ENCODE data around the gene IL17B. TPM values are rescaled to one million over a fixed set of nuclear protein-coding genes. Genes with fewer than 3 reads are reported as not detected.

IL17B gene
- total RNA-seq, 1 donor from 2014 or later, result not detected

DNA sequence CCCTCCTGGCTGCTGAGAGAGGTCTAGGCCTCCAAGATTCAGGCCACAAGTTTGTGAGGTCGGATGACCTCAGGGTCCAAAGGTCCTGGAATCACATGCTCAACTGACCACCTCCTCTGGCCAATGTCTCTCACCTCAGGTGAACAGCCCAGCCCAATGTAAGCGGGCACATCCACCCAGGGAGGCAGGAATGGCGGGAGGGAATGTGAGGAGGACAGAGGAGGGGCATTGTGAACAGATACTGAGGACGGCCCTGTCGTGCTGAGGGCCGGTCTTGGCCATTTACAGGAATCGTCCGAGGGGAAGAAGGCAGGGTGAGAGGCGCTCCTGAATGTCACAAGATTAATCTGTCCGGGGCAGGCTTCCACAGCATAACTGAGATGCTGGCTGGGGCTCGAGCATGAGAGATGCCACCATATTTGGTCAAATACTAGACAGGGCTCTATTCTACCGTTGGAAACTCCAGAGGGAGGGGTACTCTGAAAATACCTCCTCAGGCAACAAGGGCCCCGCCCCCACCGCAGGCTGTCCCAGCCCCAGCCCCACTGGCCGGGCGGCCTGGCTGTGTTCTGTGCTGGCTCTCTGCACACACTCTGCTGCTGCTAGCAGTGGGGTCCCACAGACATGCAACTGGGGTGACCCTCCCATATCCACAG, 1.5 kb upstream of the IL17B start:
- no peak for DNase-seq (ENCODE audit: low spot score)

DNA sequence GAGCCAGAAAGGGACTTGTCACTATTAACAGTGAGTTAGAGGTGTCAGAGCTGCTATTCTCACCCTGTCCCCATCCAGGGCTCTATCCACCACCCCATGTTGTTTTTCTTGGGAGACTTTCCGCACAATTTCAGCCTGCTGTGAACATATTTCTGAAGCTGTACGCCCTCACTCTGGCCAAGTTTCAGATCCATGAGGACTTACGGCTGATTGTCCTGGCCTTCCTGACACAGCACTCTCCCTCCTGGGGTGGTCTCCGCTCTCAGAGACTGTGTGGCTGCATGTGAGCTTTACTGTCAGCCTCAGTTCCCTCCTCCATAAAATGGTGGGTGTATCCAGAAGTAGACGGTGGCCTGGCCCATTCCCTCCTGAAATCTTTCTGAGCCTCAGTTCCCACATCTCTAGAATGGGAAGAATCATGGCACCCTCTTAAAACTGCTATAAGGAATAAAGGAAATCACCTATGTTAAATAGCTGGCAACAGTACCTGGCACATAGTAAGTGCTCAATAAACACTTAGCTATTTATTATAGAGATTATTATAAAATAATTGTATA, 804 bp upstream of the IL17B start:
- no peak for DNase-seq (ENCODE audit: low spot score)

DNA sequence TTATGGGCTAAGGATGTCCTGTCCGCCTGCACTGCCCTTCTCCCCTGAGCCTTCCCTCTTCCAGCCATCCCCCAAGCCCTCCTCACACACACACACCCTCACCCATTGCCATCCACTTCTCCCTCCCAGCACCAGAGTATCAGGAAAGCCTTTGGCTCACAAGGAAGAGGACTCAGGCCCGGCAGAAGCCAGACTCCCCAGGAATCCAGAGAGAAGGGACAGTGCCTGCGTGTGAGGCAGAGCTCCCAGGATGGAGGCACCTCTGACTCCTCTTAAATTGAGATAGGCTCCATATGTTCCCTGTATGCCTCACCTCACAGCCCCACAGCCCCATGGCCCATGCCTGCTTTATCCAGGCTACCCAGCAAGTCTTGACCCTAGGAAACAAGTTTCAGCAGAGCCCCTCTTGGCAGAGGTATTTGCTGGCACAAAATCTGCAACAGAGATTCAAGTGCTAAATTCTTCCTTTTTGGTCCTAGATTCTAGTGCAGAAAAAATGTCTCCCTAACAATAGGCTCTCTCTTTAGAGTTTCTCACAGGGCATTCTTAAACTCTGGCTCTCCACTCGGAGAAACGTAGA, 761 bp downstream of the IL17B start:
- DNase-seq (ENCODE audit: low spot score), result peak; percentile 65

DNA sequence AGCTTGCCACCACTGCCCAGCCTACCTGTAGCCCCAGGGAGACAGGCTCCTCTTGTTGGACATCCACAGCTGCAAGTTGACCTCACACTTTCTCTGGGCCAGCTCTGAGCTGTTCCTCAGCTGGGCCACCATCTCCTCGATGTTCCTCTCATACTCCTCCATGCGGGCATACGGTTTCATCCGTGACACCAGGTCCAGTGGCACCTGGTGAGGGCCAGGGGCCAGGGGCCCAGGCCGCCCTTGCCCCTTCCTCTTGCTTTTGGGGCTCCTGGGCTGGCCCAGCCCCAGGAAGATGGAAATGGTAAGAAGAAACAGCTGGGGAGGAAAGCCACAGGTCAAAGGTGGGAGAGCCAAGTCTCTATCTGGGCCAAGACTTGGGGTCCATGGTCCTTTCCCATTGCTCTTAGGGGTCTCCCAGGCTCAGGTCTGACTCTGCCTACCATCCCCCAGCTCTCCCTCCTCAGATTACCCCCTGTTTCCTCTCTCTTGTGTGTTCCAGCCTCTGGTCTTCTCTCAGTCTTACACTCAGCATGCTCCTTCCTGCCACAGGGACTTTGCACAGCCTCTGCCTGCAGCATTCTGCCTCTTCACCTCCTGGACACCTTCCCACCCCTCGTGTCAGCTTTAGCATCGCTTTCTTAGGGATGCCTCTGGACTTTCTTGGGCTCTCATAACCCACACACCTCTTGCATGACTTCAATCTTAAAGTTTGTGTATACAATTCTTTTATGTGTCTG, 2.2 kb downstream of the IL17B start:
- DNase-seq (ENCODE audit: low spot score), result no peak

DNA sequence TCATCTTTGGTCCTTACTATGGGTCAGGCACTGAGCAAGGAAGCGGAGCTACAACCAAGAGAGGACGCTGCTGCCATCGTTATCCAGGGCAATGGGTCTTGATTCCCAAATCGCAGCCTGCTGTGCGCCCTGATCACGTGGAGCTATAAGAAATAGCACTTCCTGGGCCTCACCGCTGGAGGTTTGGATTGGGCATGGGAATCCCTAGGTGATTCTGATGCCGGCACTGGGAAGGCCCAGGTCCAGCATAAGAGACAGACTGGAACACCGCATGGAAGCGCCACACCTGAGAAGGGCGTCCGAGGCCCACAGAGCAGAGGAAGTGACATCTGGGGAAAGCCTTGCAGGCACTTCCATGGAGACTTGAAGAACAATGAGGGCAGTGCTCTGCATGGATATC, 3.0 kb downstream of the IL17B start:
- no peak for DNase-seq (ENCODE audit: low spot score)

DNA sequence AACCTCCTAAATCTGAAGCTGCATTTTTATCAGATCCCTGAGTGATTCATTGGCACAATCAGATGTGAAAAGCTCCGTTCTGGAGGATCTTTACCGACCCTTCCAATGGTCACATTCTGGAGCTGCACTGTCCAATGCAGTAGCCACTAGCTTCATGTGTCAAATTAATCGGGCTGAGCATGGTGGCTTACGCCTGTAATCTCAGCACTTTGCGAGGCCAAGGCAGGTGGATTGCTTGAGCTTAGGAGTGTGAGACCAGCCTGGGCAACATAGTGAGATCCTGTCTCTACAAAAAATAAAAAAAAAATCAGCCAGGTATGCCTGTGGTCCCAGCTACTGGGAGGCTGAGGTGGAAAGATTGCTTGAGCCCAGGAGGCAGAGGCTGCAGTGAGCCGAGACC, 3.7 kb downstream of the IL17B start:
- no peak for DNase-seq (ENCODE audit: low spot score)

DNA sequence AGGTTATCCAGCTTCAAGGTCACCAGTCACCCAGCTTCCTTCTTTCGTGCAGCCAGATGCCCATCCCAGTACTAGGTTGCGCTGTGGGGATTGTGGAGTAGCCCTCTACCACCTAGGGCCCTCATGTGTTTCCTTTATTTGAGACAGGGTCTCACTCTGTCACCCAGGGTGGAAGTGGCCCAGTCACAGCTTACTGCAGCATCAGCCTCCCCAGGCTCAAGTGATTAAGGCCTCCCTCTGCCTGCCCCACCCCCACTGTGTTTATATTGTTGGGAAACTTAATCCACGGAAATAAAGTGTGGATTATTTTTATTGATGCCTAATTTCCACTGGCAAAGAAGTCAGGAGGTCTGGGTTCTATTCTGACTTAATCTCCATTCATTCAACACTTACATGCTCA, 4.3 kb downstream of the IL17B start:
- no peak for DNase-seq (ENCODE audit: low spot score)

DNA sequence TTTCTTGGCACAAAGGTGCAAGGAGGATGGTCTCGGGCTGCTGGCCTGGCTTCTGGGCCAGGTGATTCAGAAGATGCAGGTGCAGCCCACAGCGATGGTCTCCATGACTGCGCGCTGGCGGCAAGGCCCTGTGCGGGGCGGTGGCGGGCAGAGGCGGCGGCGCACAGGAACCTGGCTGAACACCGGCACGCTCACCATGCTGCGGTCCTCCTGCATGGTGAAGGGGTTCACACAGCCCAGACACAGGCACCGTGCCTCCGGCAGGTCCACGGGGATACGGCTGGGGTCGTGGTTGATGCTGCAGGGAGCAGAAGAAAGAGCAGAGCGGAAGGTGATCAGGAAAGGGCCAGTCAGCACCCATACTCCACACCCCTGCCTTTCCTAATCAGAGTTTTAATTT, 4.8 kb downstream of the IL17B start:
- no peak for DNase-seq (ENCODE audit: low spot score)

DNA sequence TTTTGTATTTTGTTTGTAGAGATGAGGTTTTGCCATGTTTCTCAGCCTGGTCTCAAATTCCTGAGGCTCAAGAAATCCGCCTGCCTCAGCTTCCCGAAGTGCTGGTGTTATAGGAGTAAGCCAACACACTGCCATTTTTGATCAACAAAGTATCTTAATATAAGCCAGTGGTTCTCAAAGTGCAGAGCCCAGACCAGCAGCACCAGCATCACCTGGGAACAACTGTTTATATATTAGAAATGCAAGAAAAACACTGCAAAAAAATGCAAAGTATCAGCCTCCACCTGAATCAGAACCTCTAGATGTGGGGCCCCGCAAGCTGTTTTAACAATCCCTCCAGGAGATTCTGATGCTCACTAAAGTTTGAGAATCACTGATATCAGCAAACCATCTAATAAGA, 6.2 kb downstream of the IL17B start:
- DNase-seq (ENCODE audit: low spot score), result no peak

DNA sequence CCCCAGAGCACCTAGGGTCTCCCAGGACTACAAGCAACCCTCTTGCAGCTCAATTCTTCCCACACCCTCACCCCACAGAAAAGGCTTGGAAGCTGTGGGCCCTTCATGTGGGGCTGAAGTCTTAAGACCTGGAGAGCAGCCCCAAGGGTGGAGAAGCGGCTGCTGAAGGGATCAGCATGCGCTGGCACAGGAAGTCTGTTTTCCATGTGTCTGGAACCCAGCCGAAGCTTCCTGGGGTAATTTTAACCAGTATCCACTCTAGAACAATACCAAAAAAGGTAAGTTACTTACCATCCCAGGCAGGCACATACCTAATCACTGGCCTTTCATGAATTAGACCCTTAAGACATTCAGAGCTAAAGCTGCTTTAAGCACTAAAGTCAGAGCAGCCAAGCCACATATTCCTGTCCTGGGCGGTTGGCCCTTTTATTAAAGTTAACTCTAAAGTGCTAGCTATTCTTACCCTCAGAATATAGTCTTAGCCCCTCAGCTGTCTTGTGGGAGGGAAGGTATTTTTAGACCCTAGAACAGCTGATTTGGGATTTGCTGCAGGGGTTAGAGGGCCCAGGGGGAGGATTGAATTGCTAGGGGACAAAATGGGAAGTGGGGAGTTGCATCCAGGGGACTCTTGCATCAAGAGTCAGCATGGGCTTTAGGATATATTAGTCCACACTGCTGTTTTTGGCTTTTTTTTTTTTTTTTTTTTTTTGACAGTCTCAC, 6.9 kb downstream of the IL17B start:
- no peak for DNase-seq (ENCODE audit: low spot score)

DNA sequence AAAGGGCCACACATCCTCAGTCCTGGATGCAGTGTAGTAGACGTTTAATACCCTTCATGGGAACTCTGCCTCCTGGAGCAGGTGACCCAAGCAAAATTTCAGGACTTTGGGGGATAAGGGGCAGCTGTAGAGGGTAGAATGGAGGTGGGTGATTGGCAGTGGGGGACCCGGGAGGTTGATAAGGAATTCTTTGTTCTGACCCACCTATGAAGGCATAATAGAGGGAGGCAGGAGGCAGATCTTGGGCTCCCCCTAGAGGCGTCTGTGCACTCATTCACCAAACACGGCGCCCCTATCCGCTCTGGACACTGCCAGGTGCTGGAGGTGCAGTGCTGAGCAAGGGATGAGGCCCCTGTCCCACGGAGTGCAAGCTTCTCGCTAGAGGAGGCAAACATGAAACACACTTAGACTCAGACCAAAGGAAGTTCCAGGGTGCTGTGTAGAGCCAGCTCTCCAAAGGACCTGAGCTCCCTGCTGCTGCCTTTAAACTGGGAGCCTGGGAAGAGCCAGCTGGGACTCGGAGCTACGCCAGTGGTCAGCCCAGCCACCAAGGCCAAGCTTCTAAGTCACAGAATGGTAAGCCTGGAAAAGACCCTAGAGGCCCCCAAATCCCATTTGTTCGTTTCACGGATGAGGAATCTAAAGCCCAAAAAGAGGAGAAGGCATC, 7.7 kb downstream of the IL17B start:
- DNase-seq (ENCODE audit: low spot score), result no peak

DNA sequence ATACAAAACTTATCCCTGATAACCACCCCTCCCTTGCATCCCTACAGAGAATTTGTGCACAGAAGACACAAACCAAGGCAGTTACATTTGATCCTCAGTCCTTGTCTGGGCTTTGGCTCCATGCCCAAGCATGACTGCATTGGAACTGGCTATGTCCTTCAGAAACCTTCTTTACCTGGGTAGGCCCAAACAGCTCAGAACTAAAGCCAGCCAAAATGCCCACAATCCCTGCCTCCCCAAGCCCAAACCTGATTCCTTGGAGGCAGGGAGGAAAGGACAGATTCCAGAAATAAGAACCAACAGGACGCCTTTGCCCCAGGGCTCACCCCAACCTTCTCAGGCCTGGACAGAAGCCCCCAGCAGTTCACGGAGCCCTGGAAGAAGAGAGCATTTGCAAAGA, 8.2 kb downstream of the IL17B start:
- no peak for DNase-seq (ENCODE audit: low spot score)

DNA sequence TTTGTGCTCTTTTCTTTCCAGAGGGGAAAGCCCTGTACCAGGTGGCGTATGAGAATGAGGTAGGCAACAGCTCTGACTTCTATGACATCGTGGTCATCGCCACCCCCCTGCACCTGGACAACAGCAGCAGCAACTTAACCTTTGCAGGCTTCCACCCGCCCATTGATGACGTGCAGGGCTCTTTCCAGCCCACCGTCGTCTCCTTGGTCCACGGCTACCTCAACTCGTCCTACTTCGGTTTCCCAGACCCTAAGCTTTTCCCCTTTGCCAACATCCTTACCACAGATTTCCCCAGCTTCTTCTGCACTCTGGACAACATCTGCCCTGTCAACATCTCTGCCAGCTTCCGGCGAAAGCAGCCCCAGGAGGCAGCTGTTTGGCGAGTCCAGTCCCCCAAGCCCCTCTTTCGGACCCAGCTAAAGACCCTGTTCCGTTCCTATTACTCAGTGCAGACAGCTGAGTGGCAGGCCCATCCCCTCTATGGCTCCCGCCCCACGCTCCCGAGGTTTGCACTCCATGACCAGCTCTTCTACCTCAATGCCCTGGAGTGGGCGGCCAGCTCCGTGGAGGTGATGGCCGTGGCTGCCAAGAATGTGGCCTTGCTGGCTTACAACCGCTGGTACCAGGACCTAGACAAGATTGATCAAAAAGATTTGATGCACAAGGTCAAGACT, 11.0 kb downstream of the IL17B start:
- no peak for DNase-seq (ENCODE audit: low spot score)

DNA sequence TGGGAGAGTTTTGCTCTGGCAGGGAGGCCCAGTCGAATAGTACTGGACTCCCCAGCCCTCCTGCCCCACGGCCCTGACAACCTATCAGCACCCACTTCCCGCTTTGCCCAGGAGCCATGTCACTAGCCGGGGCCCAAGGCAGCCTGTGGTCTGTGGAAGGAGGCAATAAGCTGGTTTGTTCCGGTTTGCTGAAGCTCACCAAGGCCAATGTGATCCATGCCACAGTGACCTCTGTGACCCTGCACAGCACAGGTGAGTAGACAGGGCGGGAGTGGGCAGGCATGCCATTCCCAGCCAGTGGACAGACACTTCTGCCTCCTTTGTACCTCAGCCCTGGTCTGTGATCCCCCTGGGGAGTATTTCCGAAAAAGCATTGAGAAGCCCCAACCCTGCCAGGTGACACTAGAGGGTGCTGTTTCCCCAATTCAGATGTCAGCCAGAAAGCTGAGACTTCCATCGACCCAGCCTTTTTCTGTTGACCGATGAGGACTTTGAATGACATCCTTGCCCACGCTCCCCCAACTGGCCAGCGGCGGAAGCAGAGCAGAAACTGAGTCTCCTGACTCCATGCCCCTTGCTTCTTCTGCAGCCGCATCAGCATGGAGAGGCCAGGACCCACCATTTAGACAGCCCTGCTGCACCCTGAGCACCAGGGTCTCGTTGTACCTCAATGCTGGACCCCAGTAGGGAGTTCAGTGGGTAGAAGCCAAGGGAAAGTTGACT, 11.7 kb downstream of the IL17B start:
- no peak for DNase-seq (ENCODE audit: low spot score)

DNA sequence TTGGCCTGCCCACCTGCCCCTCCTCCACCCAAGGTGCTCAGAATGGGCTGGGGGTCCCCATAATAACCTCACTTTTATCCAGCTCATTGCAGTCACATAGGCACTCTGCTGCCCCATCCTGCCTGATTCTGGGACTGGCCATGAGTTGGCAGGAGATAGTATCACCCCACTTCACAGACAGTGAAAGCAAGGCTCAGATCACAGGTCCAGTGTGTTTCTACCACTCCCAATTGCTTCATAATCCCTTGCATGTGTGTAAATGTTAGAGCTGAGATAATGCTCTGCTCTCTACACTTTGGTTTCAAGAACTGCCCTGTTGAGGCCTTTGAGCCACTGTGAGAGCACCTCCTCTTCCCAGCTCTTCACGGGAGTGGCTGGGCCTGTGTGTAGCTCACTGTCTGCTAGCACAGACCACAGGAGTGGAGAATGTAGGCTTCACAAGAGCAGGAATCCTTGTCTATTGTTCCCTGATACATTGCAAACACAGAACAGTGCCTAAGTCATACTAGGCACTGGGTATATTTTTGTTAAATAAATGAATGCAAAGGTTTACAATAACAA, 12.8 kb downstream of the IL17B start:
- DNase-seq (ENCODE audit: low spot score), result no peak

DNA sequence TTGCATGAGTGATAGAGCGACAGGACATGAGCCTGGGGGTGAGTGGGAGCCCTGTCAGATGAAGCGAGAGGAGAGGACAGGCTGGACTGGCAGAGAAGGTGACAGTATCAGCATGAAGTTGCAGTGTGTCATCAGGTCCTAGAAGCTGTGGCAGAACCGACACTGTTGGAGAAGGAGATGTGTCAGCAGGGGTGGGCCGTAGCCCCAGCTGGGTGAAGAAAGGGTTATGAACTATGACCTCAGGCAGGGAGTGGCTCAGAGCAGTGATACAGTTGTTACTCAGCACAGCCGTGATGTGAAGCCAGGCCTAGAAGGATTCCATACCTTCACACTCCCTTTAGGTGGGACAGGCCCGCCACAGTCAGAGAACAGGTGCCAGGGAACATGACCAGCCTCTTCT, 13.7 kb downstream of the IL17B start:
- no peak for DNase-seq (ENCODE audit: low spot score)

DNA sequence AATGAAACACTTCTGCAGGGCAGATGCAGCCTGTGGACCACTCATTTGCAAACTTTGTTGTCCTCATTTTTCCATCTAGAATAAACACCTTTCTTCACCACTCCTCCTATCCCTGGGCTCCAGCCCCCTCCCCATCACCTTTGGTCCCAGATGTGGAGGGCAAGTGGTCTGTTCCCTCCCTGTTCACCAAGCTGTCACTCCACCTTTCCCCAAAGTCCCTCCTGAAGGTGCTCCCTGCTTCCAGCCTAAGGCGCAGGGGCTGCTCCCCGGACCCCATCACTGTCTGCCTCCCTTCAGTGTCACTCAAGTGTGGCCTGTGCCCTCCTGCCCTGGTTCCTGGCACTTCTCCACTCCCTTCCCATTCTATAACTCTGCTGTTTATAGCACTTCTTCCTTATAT, 14.4 kb downstream of the IL17B start:
- DNase-seq (ENCODE audit: low spot score), result no peak

DNA sequence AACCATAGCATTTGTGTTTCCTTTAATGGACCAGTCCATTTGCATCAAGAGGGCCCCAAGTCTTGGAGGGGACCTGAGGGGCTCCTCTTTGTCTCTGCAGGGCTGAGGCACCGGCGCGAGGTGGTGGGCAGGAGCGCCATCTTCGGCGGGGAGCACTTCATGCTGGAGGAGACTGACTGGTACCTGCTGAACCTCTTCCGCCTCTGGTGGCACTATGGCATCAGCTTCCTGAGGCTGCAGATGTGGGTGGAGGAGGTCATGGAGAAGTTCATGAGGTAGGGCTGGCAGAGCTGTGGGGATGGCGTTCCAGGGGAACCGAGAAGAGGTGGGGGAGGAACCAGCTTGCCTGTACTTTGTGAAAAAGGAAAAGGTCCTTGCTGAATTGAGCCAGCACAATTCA, 15.2 kb downstream of the IL17B start:
- DNase-seq (ENCODE audit: low spot score), result no peak

DNA sequence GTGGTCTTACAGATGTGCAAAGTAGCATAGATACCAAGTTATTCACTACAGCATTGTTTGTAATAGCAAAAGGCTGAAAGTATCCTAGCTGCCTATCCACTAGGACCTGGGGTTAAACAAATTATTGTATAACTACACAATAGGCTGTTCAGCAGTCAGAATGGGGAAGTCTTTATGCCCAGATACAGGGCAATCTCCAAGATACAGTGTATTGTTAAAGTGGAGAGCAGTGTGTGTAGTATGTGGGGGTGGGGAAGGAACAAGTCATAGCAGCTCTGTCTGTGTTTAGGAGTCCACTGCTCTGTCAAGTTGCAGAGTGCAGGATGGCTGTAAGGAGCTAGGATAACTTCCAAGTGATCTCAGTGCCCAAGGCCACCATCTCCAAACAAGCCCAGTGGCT, 15.7 kb downstream of the IL17B start:
- DNase-seq (ENCODE audit: low spot score), result no peak

DNA sequence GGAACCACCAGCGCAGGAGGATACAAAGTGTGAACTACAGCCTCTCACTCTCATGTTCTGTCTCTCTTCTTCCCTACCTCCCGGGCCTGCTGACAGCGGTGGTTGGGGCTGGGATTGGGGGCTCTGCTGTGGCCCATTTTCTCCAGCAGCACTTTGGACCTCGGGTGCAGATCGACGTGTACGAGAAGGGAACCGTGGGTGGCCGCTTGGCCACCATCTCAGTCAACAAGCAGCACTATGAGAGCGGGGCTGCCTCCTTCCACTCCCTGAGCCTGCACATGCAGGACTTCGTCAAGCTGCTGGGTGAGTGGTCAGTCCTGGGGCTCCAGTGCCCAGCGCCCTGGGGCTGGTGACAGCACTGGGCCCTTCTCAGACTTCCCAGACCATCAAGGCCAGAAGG, 16.6 kb downstream of the IL17B start:
- no peak for DNase-seq (ENCODE audit: low spot score)
